ENCODE measurements around the gene MARVELD2.
A peak's percentile ranks its signal among the peaks of the same experiment; 100 is the strongest.
"Not testable (repeated sequence)": the region's sequence is repeated elsewhere in the genome, so short reads cannot be mapped to it uniquely, and the experiment has no call there.

MARVELD2 gene

DNA sequence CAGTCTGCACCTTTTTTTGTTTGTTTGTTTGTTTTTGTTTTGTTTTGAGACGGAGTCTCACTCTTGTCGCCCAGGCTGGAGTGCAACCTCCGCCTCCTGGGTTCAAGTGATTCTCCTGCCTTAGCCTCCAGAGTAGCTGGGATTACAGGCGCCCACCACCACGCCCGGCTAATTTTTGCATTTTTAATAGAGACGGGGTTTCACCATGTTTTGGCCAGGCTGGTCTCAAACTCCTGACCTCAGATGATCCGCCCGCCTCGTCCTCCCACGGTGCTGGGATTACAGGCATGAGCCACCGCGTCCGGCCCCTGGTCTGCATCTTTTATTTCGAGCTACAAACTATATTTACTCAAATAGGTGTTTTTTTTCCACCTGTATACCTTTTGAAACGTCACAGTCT, 44.6 kb upstream of the MARVELD2 start:
- H3K9ac ChIP-seq (ENCODE audit: low read length), result peak overlapping the region; percentile 84
- not testable (repeated sequence) for H4K5ac ChIP-seq (ENCODE audit: low read length); DNase-seq; H4K8ac ChIP-seq (ENCODE audit: low read depth, low read length); H2BK15ac ChIP-seq (replicated peaks; ENCODE audit: low read depth); H3K79me1 ChIP-seq (ENCODE audit: low read length); H2BK5ac ChIP-seq (ENCODE audit: low read length); H3K18ac ChIP-seq (ENCODE audit: low read length); H3K27me3 ChIP-seq (ENCODE audit: insufficient read depth, low read length, poor library complexity); H3K23ac ChIP-seq (ENCODE audit: low read length); H3K36me3 ChIP-seq (ENCODE audit: control insufficient read depth, insufficient read depth, low read length); H2AK5ac ChIP-seq (ENCODE audit: low read length); H3K27ac ChIP-seq (ENCODE audit: low read depth, low read length); H2BK120ac ChIP-seq (ENCODE audit: low read depth, low read length); H3K4me1 ChIP-seq (ENCODE audit: control insufficient read depth, low read depth, low read length); H3K4ac ChIP-seq (ENCODE audit: low read depth, low read length)
- H3K56ac ChIP-seq (ENCODE audit: low read length), result peak overlapping the region; percentile 74
- peak overlapping the region; percentile 82 for H3K4me2 ChIP-seq (ENCODE audit: low read length)
- H3K79me2 ChIP-seq (ENCODE audit: control insufficient read depth, insufficient read depth, low read length), result peaks cover 34% of the 10 kb centered on the region
- H3K4me3 ChIP-seq (ENCODE audit: low read length), result peak overlapping the region; percentile 73
- no CpG with 5 or more reads among the region's 16 CpGs for WGBS (ENCODE audit: extremely low coverage, insufficient coverage, low lambda C conversion rate)

DNA sequence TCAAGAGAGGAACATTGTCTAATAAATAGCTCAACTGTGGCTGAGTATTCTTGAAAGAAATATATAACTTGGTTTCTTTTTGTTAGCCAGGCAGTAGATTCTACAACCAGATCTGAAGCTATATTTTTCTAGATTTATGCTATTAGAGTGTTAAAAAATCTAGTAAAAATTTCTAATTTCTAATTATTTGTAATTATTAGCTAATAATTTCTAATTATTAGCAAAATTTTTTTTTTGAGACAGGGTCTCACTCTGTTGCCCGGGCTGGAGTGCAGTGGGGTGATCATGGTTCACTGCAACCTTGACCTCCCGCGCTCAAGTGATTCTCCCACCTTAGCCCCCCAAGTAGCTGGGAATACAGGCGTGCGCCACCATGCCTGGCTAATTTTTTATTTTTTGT, 42.5 kb upstream of the MARVELD2 start:
- Histone ChIP-seq H4K5ac (ENCODE audit: low read length) (no peak overlapping the region), H4K8ac (ENCODE audit: low read depth, low read length) (no peak overlapping the region), H3K4ac (ENCODE audit: low read depth, low read length) (no peak overlapping the region), H3K79me2 (ENCODE audit: control insufficient read depth, insufficient read depth, low read length) (peaks cover 21% of the 10 kb centered on the region), H3K27ac (ENCODE audit: low read depth, low read length) (no peak overlapping the region), H3K56ac (ENCODE audit: low read length) (no peak overlapping the region), H3K4me2 (ENCODE audit: low read length) (no peak overlapping the region), H3K79me1 (ENCODE audit: low read length) (peaks cover 2% of the 10 kb centered on the region), H2BK5ac (ENCODE audit: low read length) (no peak overlapping the region), H2BK15ac (replicated peaks; ENCODE audit: low read depth) (no peak overlapping the region), H3K27me3 (ENCODE audit: insufficient read depth, low read length, poor library complexity) (no peaks in the 10 kb centered on the region), H3K4me1 (ENCODE audit: control insufficient read depth, low read depth, low read length) (no peaks in the 10 kb centered on the region), H2AK5ac (ENCODE audit: low read length) (no peak overlapping the region), H2BK120ac (ENCODE audit: low read depth, low read length) (no peak overlapping the region), H3K9ac (ENCODE audit: low read length) (no peak overlapping the region), H3K4me3 (ENCODE audit: low read length) (no peak overlapping the region), H3K36me3 (ENCODE audit: control insufficient read depth, insufficient read depth, low read length) (no peaks in the 10 kb centered on the region), H3K23ac (ENCODE audit: low read length) (no peak overlapping the region), H3K18ac (ENCODE audit: low read length) (no peak overlapping the region)
- WGBS (ENCODE audit: extremely low coverage, insufficient coverage, low lambda C conversion rate), result no CpG with 5 or more reads among the region's 5 CpGs
- DNase-seq, result no peak

DNA sequence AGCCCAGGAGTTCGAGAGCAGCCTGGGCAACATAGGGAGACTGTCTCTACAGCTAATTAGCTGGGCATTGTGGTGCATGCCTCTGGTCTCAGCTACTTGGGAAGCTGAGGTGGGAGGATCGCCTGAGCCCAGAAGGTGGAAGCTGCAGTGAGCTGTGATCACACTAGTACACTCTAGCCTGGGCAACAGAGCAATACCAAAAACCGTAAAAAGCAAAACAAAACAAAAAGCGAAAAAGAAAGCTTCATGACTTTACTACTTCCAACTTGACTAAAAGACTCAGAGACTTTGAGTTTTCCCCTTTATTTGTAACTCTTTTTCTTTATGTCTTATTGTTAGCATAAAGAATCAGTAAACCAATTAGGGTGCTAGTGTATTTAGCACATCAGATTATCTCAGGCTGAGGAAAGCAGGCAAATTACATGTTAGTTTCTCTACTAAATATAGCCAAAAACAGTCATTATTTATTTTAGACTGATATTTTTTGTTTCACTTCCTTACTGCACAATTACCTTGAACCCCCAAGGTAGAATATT, 39.9 kb upstream of the MARVELD2 start:
- no peak for DNase-seq
- H3K4ac ChIP-seq (ENCODE audit: low read depth, low read length), result no peak overlapping the region
- H3K36me3 ChIP-seq (ENCODE audit: control insufficient read depth, insufficient read depth, low read length), result no peaks in the 10 kb centered on the region
- H2AK5ac ChIP-seq (ENCODE audit: low read length), result no peak overlapping the region
- H3K23ac ChIP-seq (ENCODE audit: low read length), result no peak overlapping the region
- peaks cover 6% of the 10 kb centered on the region for H3K79me2 ChIP-seq (ENCODE audit: control insufficient read depth, insufficient read depth, low read length)
- no peaks in the 10 kb centered on the region for H3K27me3 ChIP-seq (ENCODE audit: insufficient read depth, low read length, poor library complexity)
- H2BK15ac ChIP-seq (replicated peaks; ENCODE audit: low read depth), result no peak overlapping the region
- H3K79me1 ChIP-seq (ENCODE audit: low read length), result peaks cover 2% of the 10 kb centered on the region
- no peaks in the 10 kb centered on the region for H3K4me1 ChIP-seq (ENCODE audit: control insufficient read depth, low read depth, low read length)
- H4K8ac ChIP-seq (ENCODE audit: low read depth, low read length), result no peak overlapping the region
- no peak overlapping the region for H3K4me2 ChIP-seq (ENCODE audit: low read length)
- H4K5ac ChIP-seq (ENCODE audit: low read length), result no peak overlapping the region
- H3K9ac ChIP-seq (ENCODE audit: low read length), result no peak overlapping the region
- H3K56ac ChIP-seq (ENCODE audit: low read length), result no peak overlapping the region
- no peak overlapping the region for H3K27ac ChIP-seq (ENCODE audit: low read depth, low read length)
- no peak overlapping the region for H3K4me3 ChIP-seq (ENCODE audit: low read length)
- no peak overlapping the region for H2BK5ac ChIP-seq (ENCODE audit: low read length)
- H3K18ac ChIP-seq (ENCODE audit: low read length), result no peak overlapping the region
- no CpG with 5 or more reads among the region's 4 CpGs for WGBS (ENCODE audit: extremely low coverage, insufficient coverage, low lambda C conversion rate)
- H2BK120ac ChIP-seq (ENCODE audit: low read depth, low read length), result no peak overlapping the region

DNA sequence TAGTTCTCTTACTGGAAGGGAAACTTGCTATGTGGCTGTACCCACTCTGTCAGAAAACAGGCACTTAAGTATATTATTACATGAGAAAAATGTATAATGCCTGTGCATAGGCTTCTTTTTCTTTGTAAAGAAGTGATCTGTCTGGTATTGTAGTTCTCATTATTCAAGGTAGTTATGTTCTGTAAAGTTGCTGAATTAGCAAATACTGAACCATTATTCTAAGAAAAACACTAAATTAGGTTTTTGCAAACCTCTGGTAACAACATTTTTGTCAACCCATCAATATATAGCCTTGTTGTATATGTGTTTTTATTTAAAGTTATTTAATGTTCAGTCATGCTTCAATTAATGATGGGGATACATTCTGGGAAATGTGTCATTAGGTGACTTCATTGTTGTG, 36.5 kb upstream of the MARVELD2 start:
- Histone ChIP-seq H3K4me2 (ENCODE audit: low read length) (no peak overlapping the region), H3K9ac (ENCODE audit: low read length) (no peak overlapping the region), H3K27ac (ENCODE audit: low read depth, low read length) (no peak overlapping the region), H4K8ac (ENCODE audit: low read depth, low read length) (no peak overlapping the region), H2BK15ac (replicated peaks; ENCODE audit: low read depth) (no peak overlapping the region), H3K4ac (ENCODE audit: low read depth, low read length) (no peak overlapping the region), H3K27me3 (ENCODE audit: insufficient read depth, low read length, poor library complexity) (no peaks in the 10 kb centered on the region), H3K4me3 (ENCODE audit: low read length) (no peak overlapping the region), H2AK5ac (ENCODE audit: low read length) (no peak overlapping the region), H3K56ac (ENCODE audit: low read length) (no peak overlapping the region), H2BK5ac (ENCODE audit: low read length) (no peak overlapping the region), H3K79me1 (ENCODE audit: low read length) (no peaks in the 10 kb centered on the region), H3K23ac (ENCODE audit: low read length) (no peak overlapping the region), H3K18ac (ENCODE audit: low read length) (no peak overlapping the region), H3K79me2 (ENCODE audit: control insufficient read depth, insufficient read depth, low read length) (no peaks in the 10 kb centered on the region), H4K5ac (ENCODE audit: low read length) (no peak overlapping the region), H2BK120ac (ENCODE audit: low read depth, low read length) (no peak overlapping the region), H3K36me3 (ENCODE audit: control insufficient read depth, insufficient read depth, low read length) (peaks cover 2% of the 10 kb centered on the region), H3K4me1 (ENCODE audit: control insufficient read depth, low read depth, low read length) (no peaks in the 10 kb centered on the region)
- DNase-seq, result no peak

DNA sequence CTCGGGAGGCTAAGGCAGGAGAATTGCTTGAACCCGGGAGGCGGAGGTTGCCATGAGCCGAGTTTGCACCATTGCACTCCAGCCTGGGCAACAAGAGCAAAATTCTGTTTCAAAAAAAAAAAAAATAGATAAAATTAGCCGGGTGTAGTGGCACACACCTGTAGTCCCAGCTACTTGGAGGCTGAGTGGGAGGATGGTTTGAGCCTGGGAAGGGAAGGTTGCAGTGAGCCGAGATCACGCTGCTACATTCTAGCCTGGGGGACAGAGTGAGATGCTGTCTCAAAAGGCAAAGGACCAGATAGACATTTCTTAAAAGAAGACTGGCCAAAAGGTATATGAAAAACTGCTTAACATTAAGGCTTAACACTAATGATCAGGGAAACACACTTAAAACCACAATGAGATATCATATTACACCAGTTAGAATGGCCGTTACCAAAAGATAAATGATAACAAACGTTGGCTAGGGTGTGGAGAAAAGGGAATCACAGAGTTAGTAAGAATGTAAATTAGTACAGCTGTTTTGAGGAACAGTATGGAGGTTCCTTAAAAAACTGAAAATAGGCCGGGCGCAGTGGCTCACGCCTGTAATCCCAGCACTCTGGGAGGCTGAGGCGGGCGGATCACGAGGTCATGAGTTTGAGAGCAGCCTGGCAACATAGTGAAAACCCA, 10.1 kb upstream of the MARVELD2 start:
- no peak overlapping the region for H3K56ac ChIP-seq (ENCODE audit: low read length)
- no peak overlapping the region for H3K4me2 ChIP-seq (ENCODE audit: low read length)
- no CpG with 5 or more reads among the region's 15 CpGs for WGBS (ENCODE audit: extremely low coverage, insufficient coverage, low lambda C conversion rate)
- H3K27ac ChIP-seq (ENCODE audit: low read depth, low read length), result no peak overlapping the region
- no peak overlapping the region for H3K9ac ChIP-seq (ENCODE audit: low read length)
- H3K27me3 ChIP-seq (ENCODE audit: insufficient read depth, low read length, poor library complexity), result no peaks in the 10 kb centered on the region
- H3K36me3 ChIP-seq (ENCODE audit: control insufficient read depth, insufficient read depth, low read length), result no peaks in the 10 kb centered on the region
- H3K18ac ChIP-seq (ENCODE audit: low read length), result no peak overlapping the region
- DNase-seq, result no peak
- no peaks in the 10 kb centered on the region for H3K79me2 ChIP-seq (ENCODE audit: control insufficient read depth, insufficient read depth, low read length)
- no peak overlapping the region for H3K23ac ChIP-seq (ENCODE audit: low read length)
- H3K4me3 ChIP-seq (ENCODE audit: low read length), result no peak overlapping the region
- H4K8ac ChIP-seq (ENCODE audit: low read depth, low read length), result no peak overlapping the region
- no peak overlapping the region for H2BK120ac ChIP-seq (ENCODE audit: low read depth, low read length)
- no peak overlapping the region for H2AK5ac ChIP-seq (ENCODE audit: low read length)
- no peaks in the 10 kb centered on the region for H3K4me1 ChIP-seq (ENCODE audit: control insufficient read depth, low read depth, low read length)
- no peak overlapping the region for H3K4ac ChIP-seq (ENCODE audit: low read depth, low read length)
- H4K5ac ChIP-seq (ENCODE audit: low read length), result no peak overlapping the region
- H2BK5ac ChIP-seq (ENCODE audit: low read length), result no peak overlapping the region
- H2BK15ac ChIP-seq (replicated peaks; ENCODE audit: low read depth), result no peak overlapping the region
- no peaks in the 10 kb centered on the region for H3K79me1 ChIP-seq (ENCODE audit: low read length)

DNA sequence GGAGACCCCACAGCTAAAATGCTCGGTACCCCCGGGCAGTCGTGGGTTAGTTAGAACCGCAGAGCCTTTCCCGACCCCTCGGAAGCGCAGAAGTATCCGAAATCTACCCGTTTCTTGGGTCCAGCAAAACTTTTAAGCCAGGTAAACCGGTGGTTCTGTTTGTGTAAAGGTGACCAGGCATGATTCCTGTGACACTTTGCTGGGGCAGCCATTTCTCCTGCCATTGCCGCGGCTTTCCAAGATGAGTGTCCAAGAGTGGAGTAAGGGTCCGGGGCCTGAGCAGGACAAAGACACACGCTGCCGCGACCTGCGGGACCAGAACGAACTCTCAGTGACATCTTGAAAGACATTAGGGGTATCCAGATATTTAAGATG, 655 bp downstream of the MARVELD2 start:
- Histone ChIP-seq H3K36me3 (ENCODE audit: control insufficient read depth, insufficient read depth, low read length) (peaks cover 6% of the 10 kb centered on the region), H3K4me3 (ENCODE audit: low read length) (peak overlapping the region; percentile 89), H3K56ac (ENCODE audit: low read length) (peak overlapping the region; percentile 90), H3K4me2 (ENCODE audit: low read length) (peak overlapping the region; percentile 79), H3K23ac (ENCODE audit: low read length) (peak overlapping the region; percentile 70), H2BK120ac (ENCODE audit: low read depth, low read length) (no peak overlapping the region), H3K27ac (ENCODE audit: low read depth, low read length) (peak overlapping the region; percentile 71), H3K4ac (ENCODE audit: low read depth, low read length) (peak overlapping the region; percentile 74), H3K79me1 (ENCODE audit: low read length) (peaks cover 1% of the 10 kb centered on the region), H2AK5ac (ENCODE audit: low read length) (no peak overlapping the region), H2BK5ac (ENCODE audit: low read length) (peak overlapping the region; percentile 19), H4K8ac (ENCODE audit: low read depth, low read length) (no peak overlapping the region), H3K9ac (ENCODE audit: low read length) (peak overlapping the region; percentile 89), H3K79me2 (ENCODE audit: control insufficient read depth, insufficient read depth, low read length) (peaks cover 3% of the 10 kb centered on the region), H3K4me1 (ENCODE audit: control insufficient read depth, low read depth, low read length) (peaks cover 2% of the 10 kb centered on the region), H2BK15ac (replicated peaks; ENCODE audit: low read depth) (no peak overlapping the region), H3K18ac (ENCODE audit: low read length) (peak overlapping the region; percentile 17), H3K27me3 (ENCODE audit: insufficient read depth, low read length, poor library complexity) (no peaks in the 10 kb centered on the region), H4K5ac (ENCODE audit: low read length) (no peak overlapping the region)
- no CpG with 5 or more reads among the region's 18 CpGs for WGBS (ENCODE audit: extremely low coverage, insufficient coverage, low lambda C conversion rate)
- DNase-seq, result peak; percentile 53
